PC-3 (cell line): Measurements from ENCODE around the gene ZNF513. TPM values are rescaled to one million over a fixed set of nuclear protein-coding genes. Genes with fewer than 3 reads are reported as not detected.

ENCODE experiments used
- ATAC-seq: fragments of 200-7000 bp; cut with Tn5 transposase; 2 replicates; pipeline ENCODE4 v1.9.1; 2020; ENCODE audit warnings: mild to moderate bottlenecking, moderate library complexity
- BruUV-seq: library from RNA; stranded (reverse); fragments of 400-500 nt; replicated peaks from 2 replicates; lab custom pipeline; 2021; lab: Mats Ljungman, UMichigan
- CTCF ChIA-PET: fragments of 300-600 bp; sonication (Branson Sonifier 250); formaldehyde crosslinking; loops from one replicate; lab custom pipeline; 2022; ENCODE audit warnings: antibody characterized with exemption; lab: Charles Lee
- POLR2A ChIA-PET: fragments of 300-600 bp; sonication (Branson Sonifier 250); formaldehyde crosslinking; loops from one replicate; lab custom pipeline; 2022; ENCODE audit warnings: antibody characterized with exemption; ENCODE audit not compliant: unreplicated experiment; lab: Charles Lee
- DNase-seq: peaks from one replicate; pipeline ENCODE4 v3.0.0-alpha.2; 2015
- H2AFZ ChIP-seq: fragments of 300-600 bp; sonication (generic); 2 replicates; pipeline ENCODE4 v1.6.0; 2016; ENCODE audit warnings: antibody characterized with exemption, low read length
- H3F3A ChIP-seq: fragments of 300-600 bp; sonication (generic); one replicate; pipeline ENCODE4 v1.6.0; 2017; ENCODE audit warnings: antibody characterized with exemption, low read length, control low read depth, mild to moderate bottlenecking; ENCODE audit not compliant: unreplicated experiment
- H3K27ac ChIP-seq: fragments of 300-600 bp; sonication (generic); 2 replicates; pipeline ENCODE4 v1.5.1; 2016; ENCODE audit warnings: mild to moderate bottlenecking, low read length
- H3K27me3 ChIP-seq: fragments of 300-600 bp; sonication (generic); 2 replicates; pipeline ENCODE4 v1.6.1; 2016; ENCODE audit warnings: low read length, mixed read lengths
- H3K36me3 ChIP-seq: fragments of 300-600 bp; sonication (generic); 2 replicates; pipeline ENCODE4 v1.6.1; 2016; ENCODE audit warnings: low read depth, mixed run types, low read length, mixed read lengths
- H3K4me1 ChIP-seq: fragments of 300-600 bp; sonication (generic); 2 replicates; pipeline ENCODE4 v1.5.1; 2016; ENCODE audit warnings: low read length; ENCODE audit not compliant: insufficient read depth
- H3K4me2 ChIP-seq: fragments of 300-600 bp; sonication (generic); 2 replicates; pipeline ENCODE4 v1.6.0; 2016; ENCODE audit warnings: low read length
- H3K4me3 ChIP-seq: fragments of 300-600 bp; sonication (generic); 2 replicates; pipeline ENCODE4 v1.5.1; 2016; ENCODE audit warnings: mild to moderate bottlenecking, low read length, mixed read lengths
- H3K79me2 ChIP-seq: fragments of 300-600 bp; sonication (generic); 2 replicates; pipeline ENCODE4 v1.6.1; 2017; ENCODE audit warnings: low read length, mixed read lengths
- H3K9ac ChIP-seq: fragments of 300-600 bp; sonication (generic); 2 replicates; pipeline ENCODE4 v1.6.0; 2016; ENCODE audit warnings: mild to moderate bottlenecking, low read length
- H3K9me2 ChIP-seq: fragments of 300-600 bp; sonication (generic); replicated peaks from 2 replicates; pipeline ENCODE4 v1.6.1; 2016; ENCODE audit warnings: mixed run types, low read length, mixed read lengths
- H3K9me3 ChIP-seq: fragments of 300-600 bp; sonication (generic); 2 replicates; pipeline ENCODE4 v1.6.1; 2016; ENCODE audit warnings: low read length, mixed read lengths
- H4K20me1 ChIP-seq: fragments of 300-600 bp; sonication (generic); 2 replicates; pipeline ENCODE4 v1.6.1; 2016; ENCODE audit warnings: low read length, mixed read lengths
- EZH2 ChIP-seq: fragments of 300-600 bp; sonication (generic); IDR thresholded peaks from one replicate; pipeline ENCODE4 v1.6.1; 2017; ENCODE audit warnings: antibody characterized with exemption, mild to moderate bottlenecking, low read length; ENCODE audit not compliant: unreplicated experiment
- EZH2phosphoT487 ChIP-seq: fragments of 300-600 bp; sonication (generic); IDR thresholded peaks from 2 replicates; pipeline ENCODE4 v1.6.1; 2018; ENCODE audit warnings: mild to moderate bottlenecking, antibody characterized with exemption, low read length, borderline replicate concordance
- intact Hi-C: fragments of 100-400 bp; cut with micrococcal nuclease; formaldehyde crosslinking; loops from 2 replicates; pipeline ENCODE4 v1.9.0; 2023
- total RNA-seq: library from RNA; depleted of rRNA; stranded (reverse); fragments of >200 nt; gene quantifications from 2 replicates; pipeline ENCODE4 v1.2.3, GENCODE V29; 2014
- TF ChIP-seq, protein P1 (sequence below): fragments of 300-600 bp; sonication (generic); conservative IDR thresholded peaks from 2 replicates; pipeline ENCODE4 v1.5.1; 2017; ENCODE audit warnings: antibody characterized with exemption, low read depth, mild to moderate bottlenecking, low read length

Gene ZNF513
- total RNA-seq, 1 experiment from 2014 or later: 7.4 TPM

DNA sequence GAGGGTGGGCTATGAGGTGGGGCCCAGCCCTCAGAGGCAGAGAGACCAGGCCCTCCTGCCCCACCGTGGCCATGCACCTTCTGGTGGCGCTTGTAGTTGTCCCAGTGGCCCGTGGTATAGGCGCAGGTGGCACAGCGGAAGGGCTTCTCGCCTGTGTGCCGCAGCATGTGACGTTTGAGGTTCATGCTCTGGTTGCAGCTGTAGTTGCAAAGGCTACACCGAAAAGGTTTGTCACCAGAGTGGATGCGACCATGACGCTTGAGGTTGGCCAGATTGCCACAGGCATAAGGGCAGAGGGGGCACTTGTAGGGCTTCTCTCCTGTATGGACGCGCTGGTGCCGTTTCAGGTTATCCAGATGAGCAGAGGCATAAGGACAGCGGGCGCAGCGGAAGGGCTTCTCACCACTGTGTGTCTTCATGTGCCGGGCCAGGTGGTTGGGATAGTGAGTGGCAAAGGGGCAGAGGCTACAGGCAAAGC, 2.9 kb downstream of the ZNF513 start:
- Histone ChIP-seq H3K36me3 (peaks cover 31% of the 10 kb centered on the region; the same call in 1 of the 2 replicates), H3F3A (no peaks in the 10 kb centered on the region), H4K20me1 (no peaks in the 10 kb centered on the region), H3K79me2 (peaks cover 9% of the 10 kb centered on the region), H3K4me1 (peaks cover 18% of the 10 kb centered on the region), H3K27me3 (no peaks in the 10 kb centered on the region), H3K9me2 (no peaks in the 10 kb centered on the region), H3K4me3 (no peak overlapping the region), H3K9ac (no peak overlapping the region), H3K4me2 (no peak overlapping the region), H3K9me3 (no peaks in the 10 kb centered on the region), H3K27ac (no peak overlapping the region), H2AFZ (no peak overlapping the region)
- POLR2A ChIA-PET: no interaction called here
- CTCF ChIA-PET: no interaction called here
- DNase-seq: no peak
- TSS peak; percentile 3 for BruUV-seq
- no peak for ATAC-seq
- TF ChIP-seq EZH2 (no peak), EZH2phosphoT487 (no peak)
- TF ChIP-seq, protein P1, sequence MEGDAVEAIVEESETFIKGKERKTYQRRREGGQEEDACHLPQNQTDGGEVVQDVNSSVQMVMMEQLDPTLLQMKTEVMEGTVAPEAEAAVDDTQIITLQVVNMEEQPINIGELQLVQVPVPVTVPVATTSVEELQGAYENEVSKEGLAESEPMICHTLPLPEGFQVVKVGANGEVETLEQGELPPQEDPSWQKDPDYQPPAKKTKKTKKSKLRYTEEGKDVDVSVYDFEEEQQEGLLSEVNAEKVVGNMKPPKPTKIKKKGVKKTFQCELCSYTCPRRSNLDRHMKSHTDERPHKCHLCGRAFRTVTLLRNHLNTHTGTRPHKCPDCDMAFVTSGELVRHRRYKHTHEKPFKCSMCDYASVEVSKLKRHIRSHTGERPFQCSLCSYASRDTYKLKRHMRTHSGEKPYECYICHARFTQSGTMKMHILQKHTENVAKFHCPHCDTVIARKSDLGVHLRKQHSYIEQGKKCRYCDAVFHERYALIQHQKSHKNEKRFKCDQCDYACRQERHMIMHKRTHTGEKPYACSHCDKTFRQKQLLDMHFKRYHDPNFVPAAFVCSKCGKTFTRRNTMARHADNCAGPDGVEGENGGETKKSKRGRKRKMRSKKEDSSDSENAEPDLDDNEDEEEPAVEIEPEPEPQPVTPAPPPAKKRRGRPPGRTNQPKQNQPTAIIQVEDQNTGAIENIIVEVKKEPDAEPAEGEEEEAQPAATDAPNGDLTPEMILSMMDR: no peak
- intact Hi-C loops: no loop called here

DNA sequence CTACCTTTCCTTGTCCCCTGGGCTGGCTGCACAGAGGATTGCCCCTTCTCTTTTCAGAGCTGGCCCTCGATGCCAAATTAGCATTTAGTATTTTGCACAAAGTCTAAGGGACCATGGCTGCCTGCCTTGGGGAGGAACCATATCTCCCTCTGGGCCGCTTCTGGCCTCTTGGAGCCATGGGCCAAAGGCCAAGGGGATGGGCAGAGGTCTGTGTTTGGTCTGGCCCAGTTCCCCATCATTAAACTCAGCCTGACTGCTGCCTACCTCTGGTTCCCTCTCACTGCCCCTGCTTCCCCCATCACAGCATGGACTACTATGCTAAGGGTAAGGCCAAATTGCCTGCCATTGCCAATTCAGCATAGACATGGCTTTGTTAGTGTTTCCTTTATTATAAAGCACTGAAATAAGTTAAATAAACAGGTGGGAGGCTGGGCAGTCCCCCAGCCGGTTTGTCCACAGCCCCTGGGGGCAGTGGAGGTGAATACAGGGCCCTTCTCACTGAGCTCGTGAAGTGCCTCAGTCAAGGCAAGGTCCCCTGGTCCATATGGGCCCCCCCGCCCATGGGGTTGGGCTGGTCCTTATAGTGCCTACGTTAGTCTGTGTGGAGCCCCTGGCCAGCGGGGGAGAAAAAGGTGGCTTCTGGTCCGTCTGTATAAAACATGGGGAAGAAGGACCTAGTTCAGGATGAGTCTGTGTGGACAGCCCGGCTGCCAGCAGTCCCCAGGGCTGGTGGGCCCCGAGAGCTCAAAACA, 3.5 kb downstream of the ZNF513 start:
- POLR2A ChIA-PET: no interaction called here
- no peaks in the 10 kb centered on the region for H3K9me3 ChIP-seq
- no peak for TF ChIP-seq EZH2phosphoT487
- no peak for TF ChIP-seq EZH2
- TF ChIP-seq, protein P1: no peak
- H4K20me1 ChIP-seq: no peaks in the 10 kb centered on the region
- BruUV-seq: no TSS peak
- no peak overlapping the region for H2AFZ ChIP-seq
- no peak overlapping the region for H3K9ac ChIP-seq
- H3K4me3 ChIP-seq: no peak overlapping the region
- H3F3A ChIP-seq: no peaks in the 10 kb centered on the region
- H3K4me2 ChIP-seq: no peak overlapping the region
- intact Hi-C loops: no loop called here
- H3K4me1 ChIP-seq: peaks cover 24% of the 10 kb centered on the region
- H3K36me3 ChIP-seq: peaks cover 31% of the 10 kb centered on the region; the same call in 1 of the 2 replicates
- no peaks in the 10 kb centered on the region for H3K9me2 ChIP-seq
- ATAC-seq (no peak), DNase-seq (no peak)
- peaks cover 15% of the 10 kb centered on the region for H3K79me2 ChIP-seq
- CTCF ChIA-PET: no interaction called here
- no peaks in the 10 kb centered on the region for H3K27me3 ChIP-seq
- no peak overlapping the region for H3K27ac ChIP-seq
